ENCODE measurements around the gene DLX5.
A peak's percentile ranks its signal among the peaks of the same experiment; 100 is the strongest.

The DLX5 gene

DNA sequence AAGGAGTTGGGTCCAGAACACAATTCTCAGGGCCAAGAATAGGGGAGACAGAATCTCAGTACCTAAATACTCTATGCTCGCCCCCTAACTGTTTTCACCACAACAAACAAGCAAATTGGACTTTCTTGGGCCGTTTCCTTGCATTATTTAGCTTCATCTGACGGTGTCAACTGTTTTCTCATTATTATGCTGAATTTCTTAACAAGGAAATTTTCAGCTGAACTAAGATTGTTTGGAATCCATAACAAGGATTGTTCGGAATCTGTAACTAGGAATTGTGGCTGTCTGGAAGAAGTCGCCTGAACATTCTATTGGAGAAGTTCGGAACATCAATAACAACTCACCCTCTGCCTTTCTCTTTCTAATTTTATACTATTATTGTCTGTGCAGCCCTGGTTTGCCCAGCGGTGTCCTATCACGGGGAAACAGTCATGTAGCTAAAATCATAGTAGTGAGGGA lies 34.7 kb downstream of the DLX5 start:
- no peak for DNase-seq

DNA sequence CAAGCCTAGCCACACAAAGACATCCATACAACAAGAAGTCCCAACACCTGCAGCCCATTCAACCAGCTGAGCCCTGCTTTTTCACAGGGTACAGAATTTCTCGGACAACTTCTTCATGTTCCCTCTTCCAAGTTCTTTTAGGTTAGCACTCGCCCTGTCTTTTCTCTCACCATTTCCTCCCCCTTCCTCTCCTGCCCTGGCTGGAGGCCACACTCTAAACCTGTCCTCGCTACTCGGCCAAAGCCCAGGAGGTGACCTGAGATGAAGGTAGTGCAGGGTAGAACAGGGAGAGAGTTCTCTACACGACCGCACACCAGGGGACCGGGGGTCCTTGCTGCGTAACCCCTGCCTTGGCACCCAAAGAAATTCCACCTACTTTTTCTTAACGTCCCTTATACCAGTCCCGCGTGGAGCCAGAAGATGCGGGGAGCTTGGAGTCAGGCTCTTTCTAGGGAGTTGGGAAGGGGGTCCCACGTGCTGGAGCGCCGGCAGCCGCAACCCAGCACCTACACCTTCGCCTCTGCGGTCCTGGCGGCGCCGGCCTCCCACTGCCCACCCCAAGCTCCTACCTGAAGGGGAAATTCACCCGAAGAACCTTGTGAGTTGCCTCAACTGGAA lies 35.3 kb downstream of the DLX5 start:
- no peak for DNase-seq

GRCh38 chr7:96987719-96988118 lies 36.9 kb downstream of the DLX5 start:
- DNase-seq, result no peak

GRCh38 chr7:96986901-96987300 lies 37.7 kb downstream of the DLX5 start:
- DNase-seq, result no peak

GRCh38 chr7:96985992-96986391 lies 38.6 kb downstream of the DLX5 start:
- DNase-seq, result no peak

DNA sequence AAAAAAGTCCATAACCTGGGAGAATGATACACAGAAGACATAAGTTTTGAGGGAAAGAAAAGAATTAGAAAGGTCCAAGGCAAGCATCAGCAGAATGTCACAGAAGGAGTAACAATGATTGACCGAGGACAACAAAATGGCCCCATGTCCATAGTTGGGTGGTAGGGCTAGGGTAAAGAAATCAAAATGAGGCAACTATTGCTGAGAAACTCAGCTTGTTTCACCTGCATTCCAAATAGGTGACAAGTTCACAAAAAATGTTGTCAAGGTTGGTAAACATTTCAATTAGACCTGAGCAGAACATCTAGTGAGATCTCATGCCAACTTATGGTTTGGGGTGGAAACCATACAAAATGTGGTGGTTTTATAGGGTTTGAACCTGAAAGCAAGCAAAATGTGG lies 42.0 kb downstream of the DLX5 start:
- DNase-seq, result no peak

DNA sequence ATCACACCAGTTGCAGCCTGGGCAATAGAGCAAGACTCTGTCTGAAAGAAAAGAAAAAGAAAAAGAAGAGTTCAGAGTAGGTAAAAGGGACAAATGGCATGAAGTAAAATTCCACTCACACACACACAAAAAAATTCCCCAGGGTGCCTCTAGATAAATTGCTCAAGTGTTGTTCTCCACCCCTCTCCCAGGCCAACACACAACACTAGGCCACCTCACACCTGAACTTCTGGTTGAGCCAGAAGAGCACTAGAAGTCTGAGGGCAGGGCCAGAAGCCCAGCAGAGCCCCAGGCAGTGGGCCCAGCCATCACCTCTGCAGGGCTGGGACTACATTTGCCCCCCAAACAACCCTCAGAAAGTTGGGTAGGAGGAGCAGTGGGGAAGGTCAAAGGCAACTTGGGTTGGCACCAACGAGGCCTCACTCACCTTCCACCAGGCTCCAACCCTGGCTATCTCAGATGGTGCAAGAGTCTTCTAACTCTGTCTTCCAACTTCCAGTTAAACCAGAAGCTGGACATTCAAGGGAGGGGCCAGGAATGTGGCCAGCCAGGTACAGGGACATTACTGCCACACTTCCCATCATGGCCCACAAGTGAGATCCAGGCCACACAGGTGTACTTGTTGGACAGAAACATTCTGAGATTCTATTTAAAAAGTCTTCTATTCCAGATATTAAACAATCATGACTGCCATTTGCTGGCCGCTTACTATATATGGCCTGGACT lies 44.9 kb downstream of the DLX5 start:
- no peak for DNase-seq

DNA sequence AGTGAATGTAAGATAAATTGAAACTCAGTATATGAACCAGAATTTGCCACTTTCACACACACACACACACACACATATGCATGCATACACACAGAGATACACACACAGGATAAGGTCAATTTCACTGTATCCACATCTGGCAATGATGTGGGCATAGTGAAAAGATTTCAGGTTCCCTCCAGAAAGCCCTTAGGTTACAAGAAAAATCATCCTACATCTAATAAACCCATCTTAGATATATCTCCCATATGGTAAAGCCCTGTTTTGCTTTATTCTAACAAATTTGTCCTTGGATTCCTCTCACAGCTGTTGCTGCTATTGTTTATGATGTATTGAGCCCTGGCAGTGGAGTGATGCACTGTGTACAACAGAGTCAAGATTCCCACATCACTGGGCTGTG lies 47.2 kb downstream of the DLX5 start:
- no peak for DNase-seq

DNA sequence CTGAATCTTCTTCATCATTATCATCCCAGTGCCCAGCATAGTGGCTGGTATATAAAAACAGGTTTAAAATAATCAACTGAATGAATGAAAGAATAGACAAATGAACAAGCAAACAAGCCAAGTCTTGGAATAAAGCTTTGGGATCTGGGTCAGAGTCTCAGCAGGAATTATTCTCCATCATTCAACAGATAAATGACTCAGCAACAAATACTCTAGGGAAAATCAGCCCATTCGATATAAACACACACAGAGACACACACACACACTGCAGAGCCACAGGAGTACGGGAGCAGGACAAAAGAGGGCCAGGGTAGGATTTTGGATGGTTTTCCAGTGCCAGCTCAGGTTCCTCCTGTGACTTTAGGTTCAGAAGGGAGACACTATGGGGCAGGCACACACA lies 48.5 kb downstream of the DLX5 start:
- DNase-seq, result no peak

DNA sequence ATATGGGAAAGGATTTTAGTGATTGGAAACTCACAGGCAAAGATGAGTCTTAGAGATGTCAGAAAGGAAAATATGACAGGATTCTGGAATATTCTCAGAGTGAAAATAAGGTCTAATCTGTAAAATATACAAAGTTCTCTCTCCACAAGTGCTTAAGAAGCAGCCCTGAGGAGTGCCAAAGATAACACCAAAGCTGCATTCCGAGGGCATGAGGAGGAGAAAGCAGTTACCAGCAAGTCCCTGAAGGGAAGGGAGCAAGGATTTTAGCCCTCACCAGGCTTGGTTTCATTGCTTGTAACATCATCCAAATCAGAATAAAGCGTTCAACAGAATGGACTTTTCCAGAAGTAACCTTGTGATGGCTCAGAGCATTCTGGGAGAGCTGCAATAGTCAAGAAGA lies 50.6 kb downstream of the DLX5 start:
- peak; percentile 8 for DNase-seq

GRCh38 chr7:96970739-96971138 lies 53.9 kb downstream of the DLX5 start:
- DNase-seq, result no peak

Measured in fibroblast of skin of right biceps (primary cell).